UCSD-AML1 (cell line): ENCODE results near the gene NHSL2.
"Not testable (repeated sequence)": the region's sequence is repeated elsewhere in the genome, so short reads cannot be mapped to it uniquely, and the experiment has no call there.

Experiments used
- DNase-seq: peaks from one replicate; lab custom pipeline; 2025; ENCODE audit not compliant: unreplicated experiment; lab: John Stamatoyannopoulos, UW

Gene NHSL2

DNA sequence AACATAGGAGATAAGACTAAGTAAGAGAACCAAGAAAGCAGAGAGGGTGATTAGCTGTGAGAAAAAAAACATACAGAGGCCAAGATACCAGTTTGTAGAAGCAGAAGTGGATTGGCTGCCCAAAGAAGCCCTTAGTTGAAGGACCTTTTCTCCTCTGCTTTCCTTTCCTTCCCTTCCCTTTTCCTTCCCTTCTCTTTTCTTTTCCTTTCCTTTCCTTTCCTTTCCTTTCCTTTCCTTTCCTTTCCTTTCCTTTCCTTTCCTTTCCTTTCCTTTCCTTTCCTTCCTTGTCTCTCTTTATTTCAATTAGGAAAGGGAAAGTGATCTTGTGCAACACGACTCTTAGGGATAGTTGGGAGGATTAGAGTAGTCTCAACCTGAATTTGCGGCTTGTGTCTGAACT is 128.2 kb downstream of the NHSL2 start:
- DNase-seq, result no peak

DNA sequence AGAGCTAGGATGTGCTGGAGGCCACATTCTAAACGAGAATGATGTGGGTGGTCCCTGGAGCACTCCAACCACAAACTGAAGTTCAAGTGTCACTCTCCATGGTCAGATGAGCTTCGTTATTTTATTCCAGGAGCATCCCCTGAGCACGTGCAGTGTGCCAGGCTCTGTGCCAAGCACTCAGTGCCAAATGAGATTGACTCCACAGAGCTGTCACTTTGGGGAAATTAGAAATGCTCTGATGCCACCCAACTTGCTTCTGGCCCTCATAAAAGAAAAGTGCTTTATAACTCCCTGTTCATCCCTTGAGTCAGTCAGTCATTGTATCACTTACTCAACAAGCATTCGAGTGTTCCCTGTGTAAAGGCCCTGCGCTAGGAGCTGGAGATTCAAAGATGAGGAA is 129.9 kb downstream of the NHSL2 start:
- no peak for DNase-seq

DNA sequence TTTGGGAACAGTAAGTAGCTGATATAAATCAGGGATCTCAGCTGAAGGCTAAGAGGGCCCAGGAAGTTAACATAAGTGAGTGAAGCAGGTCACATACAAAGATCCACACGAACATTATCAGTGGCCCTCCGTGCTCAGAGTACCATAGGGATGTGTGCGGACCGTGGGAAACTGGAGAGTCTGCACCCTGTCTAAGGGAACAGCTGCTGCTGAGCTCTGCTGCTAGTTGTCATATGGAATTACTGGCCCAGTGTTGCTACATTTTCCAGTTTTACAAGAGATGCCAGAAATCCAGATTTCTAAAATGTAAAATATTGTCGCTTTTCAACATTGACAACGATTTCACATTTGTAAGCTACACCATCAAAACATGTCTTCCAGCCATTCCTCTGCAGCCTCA is 130.5 kb downstream of the NHSL2 start:
- DNase-seq, result no peak

DNA sequence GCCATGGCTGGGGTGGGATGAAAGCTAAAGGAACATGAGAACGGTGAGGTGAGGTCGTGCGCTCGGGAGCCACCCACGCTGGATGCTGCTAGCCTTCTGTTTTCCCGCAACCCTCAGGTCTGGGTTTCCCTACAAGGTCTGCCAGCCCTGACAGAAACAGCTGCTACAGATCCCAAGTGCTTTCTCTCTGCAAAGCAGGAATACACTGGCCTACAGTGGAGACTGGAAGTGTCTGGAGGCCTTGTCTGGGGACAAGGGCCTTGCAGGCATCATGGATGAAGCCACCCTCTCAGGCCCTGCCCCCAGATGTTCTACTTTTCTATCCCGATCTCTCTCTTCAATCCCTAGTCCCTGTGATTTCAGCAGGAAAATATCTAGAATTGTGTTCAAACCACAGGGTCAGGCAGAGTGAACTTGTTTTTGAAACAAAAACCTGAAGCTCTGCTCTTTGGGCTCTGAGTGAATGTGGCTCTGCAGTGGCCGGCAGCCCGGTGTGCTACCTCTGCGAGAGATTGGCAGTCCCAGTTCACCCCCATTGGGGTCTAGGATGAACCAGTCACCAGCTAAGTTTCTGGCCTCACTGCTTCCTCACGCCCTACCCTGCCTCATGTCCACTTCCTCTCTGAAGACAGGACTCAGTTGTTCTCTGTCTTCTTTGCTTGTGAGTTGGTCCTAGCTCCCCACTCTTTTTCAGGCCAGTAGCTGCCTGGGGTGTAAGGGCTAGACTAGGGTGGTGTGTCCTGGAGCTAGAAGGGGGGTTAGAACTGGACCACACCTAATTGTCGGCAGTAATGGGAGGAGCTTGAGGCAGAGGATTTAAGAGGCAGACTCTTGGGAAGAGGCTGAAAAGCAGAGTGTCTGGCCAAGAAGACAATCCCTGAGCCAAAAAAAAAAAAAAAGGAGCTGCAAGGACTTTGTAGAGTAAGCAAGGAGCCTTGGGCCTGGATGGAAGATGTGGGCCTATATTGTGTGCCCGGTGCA is 131.5 kb downstream of the NHSL2 start:
- no peak for DNase-seq

DNA sequence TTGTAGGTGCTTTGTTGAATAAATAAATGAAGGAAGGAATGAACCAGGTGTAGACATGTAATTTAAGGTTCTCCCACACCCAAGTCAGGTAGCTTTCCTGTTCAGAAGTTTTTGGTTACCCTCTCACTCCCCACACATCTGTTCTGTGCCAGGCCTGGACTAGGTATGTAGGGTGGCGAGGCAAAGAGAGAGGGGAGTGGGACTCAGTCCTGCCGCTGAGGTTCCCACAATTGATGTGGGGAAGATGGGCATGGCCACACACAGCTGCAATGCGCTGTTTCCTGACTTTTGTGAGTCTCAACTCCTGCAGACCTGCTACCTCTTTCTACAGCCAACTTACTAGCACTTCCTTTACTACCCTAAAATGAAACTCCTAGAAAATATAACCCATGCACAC is 132.2 kb downstream of the NHSL2 start:
- DNase-seq, result no peak

DNA sequence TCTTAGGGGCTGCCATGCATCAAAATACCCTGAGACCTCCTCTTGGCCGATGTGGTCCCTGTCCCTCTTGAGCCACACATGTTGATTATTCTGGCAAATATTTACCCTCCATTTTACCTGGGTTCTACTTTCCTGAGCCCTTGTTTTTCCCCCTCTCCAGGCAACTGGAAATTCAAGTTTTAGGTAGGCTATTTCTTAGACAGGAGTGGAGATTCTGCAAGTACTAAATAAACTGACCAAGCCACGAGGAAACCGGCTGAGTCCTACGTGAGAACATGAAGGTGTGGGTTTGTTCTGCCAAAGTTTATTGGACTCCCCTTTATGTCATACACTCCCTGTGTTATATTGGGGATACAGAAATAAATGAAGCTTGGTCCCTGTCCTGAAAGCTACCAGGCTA is 133.0 kb downstream of the NHSL2 start:
- no peak for DNase-seq

DNA sequence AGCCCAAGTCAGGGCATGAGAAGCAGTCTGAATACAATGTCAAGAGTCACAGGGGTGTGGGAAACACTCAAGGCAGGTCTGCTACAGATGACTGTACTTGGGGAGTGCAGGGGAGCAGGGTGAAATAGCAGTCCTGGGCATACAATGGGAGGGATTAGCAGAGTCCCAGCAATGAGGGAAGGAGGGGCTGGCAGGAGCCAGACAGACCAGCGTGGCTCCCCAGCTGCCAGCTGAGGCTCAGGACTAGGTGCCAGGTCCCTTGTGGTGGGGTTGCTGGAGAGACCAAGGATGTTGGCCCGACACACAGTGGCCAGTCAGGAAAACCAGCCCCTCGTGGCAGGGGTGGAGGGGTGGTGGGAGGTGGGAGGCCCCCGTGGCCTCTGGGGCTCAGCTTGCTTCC is 134.5 kb downstream of the NHSL2 start:
- DNase-seq, result no peak

DNA sequence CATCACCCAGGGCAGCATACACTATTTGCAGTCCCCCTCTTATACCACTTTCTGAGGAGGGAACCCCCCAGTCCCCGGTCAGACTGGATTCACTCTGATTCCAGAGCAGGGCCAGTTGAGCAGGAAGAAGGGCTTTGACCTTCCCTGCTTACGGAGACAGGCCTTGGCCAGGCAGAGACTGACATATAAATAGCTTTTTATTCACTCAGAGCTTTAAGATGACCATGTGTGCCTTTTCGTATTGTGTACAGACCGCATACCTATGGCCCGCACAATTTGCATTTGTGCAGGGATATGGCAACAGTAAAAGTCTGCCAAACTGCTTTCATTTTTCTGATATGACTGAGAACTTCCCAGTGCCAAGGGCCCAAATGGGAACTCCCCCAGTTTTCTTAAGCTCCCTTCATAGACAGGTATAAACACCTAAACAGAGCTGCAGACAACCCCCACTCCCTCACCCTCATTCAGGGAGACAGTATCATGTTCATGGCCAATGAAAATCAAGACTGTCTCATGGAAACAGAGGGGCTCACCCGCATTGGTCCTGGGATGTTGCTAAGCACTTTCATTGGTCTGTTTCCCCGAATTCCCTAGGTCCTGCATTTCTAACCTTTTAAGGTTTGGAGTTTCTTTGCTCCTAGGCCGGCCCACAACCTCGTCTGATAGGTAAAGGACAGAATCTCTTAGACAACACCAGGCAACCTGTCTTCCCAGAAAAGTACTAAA is 135.1 kb downstream of the NHSL2 start:
- DNase-seq, result no peak

DNA sequence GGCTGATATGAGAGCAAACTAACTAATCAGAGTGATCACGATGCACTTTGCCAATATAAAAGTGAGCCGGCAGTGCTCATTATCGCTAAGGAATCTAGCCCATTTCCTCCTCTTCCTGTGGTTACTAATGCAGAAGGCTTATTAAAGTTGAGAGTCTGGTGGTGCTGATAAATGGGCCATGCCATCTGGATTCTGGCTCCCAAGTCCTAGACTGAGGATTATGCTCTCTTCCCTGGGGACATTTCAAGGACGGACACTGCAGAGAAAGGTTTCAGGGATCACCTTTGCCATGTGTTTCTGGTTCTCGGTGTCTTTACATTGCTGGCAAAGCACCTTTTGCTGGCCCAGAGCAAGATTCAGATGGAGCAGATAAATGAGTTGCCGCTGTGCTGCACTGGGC is 135.8 kb downstream of the NHSL2 start:
- DNase-seq, result peak; percentile 24

DNA sequence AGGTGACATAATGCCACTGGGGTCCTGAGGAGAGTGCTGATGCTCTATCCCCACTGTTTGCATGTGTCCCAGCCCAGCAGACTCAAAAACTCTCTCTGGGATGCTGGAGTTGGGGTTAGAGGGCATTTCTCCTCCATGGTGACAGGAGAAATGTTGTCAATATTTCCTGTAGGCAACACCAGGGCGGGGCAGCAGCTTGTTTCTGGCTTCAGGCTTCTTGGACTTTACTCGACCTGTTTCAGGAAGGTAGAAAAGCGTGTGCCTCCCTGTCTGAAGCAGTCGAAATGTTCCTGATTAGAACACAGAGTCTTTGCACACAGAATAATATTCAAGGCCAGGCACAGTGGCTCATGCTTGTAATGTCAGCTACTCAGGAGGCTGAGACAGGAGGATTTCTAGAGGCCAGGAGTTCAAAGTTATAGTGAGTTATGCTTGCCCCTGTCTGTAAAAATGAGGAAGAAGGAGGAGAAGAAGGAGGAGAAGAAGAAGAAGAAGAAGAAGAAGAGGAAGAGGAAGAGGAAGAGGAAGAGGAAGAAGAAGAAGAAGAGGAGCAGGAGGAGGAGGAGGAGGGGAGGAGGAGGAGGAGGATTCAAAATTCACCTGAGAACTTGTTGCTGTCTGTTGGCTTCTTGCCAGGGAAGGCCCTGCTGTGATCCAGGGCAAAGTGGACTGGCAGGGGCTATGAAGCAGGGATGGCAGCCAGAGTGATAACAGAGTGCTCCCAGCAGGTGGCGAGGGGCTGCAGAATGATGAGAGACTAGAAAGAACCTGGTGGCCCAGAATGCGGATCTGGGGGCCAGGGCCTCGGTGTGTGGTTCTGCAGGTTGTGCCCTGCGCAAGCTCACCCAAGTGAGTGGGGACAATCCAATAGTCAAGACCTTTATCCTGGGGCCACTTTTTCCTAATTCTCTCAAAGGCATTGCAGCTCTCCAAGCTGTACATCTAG is 138.1 kb downstream of the NHSL2 start:
- DNase-seq, result no peak

DNA sequence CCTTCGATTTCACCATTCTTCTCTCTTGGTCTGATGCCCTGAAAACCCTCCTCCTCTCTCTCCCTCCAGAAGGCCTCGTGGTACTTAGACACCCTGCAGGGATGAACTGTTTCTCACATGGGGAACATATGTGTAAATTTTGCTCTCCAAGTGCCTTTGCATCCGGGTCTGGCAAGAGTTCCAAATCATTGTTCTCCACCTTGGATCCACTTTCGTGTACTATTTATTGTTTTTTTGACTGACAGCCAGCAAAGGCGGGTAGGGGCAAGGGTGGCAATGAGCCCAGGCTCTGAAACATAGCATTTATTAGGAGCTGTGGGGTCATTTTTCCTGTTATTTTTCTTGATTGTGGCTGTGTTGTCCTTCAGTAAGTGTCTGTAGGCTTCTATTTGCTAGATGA is 139.4 kb downstream of the NHSL2 start:
- DNase-seq, result no peak

DNA sequence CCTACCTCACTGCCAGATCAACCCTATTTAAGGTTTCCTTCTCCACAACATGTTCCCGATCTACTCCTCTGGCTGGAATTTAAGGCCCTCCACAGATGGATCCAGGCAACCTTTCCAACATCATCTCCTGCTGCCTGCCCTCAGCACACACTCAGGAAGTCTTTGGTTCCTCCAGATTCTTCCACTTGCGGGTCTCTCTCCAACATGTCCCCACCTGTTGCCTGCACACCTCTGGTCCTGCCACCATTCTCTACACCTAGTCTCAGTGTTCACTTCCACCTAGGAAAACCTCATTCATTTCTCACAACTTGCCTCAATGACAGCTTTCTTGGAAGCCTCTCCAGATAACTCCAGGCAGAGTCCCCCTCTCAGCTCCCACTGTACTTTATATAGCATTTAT is 140.9 kb downstream of the NHSL2 start:
- DNase-seq, result no peak

DNA sequence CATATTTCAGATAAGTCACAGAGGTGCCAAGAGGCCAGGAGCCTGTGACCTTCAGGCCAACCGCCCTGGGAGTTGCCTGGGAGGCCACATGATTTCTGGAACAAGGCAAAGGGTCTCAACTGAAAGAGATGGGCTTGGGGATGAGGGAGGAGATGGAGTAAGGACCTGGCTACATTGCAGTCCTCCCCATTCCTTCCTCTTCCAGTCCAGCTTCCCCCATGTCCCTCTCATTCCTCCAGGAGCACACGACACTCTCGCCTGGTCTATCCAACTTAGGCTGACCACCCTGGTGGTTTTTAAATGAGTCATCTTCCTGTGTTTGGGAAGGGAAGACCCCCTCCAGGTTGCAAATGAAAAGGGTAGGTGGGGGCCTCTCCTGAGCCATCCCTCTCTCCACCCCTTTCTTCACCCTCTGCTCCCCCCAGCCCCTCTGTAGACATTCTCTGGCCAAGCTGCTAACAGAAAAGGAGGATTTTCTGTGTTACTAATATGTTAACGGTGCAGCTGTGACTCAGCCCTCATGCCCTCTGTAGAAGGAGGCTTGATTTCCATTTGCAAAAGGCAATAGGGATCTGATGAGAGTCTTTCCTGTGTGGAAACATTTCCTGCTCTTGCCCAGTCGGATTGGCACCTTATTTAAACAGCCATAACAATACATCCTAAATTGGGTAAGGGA is 141.9 kb downstream of the NHSL2 start:
- DNase-seq, result no peak

DNA sequence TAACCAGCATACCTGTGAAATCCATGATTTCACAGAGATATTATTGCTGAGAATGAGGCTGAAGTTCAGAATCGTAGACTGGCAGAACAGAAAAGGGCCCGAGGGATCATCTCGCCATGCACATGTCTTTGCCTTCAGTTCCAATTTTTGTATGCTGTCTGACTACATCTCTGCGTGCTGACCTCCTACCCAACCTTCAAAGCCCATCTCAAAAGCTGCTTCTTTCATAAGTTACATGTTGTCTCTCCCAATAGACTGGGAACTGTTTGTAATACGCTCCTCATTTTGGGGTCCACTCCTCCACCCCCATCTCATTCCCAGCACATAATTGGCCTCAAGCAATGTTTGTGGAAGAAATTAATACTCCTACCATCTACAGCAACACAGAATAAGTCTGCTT is 142.9 kb downstream of the NHSL2 start:
- no peak for DNase-seq

DNA sequence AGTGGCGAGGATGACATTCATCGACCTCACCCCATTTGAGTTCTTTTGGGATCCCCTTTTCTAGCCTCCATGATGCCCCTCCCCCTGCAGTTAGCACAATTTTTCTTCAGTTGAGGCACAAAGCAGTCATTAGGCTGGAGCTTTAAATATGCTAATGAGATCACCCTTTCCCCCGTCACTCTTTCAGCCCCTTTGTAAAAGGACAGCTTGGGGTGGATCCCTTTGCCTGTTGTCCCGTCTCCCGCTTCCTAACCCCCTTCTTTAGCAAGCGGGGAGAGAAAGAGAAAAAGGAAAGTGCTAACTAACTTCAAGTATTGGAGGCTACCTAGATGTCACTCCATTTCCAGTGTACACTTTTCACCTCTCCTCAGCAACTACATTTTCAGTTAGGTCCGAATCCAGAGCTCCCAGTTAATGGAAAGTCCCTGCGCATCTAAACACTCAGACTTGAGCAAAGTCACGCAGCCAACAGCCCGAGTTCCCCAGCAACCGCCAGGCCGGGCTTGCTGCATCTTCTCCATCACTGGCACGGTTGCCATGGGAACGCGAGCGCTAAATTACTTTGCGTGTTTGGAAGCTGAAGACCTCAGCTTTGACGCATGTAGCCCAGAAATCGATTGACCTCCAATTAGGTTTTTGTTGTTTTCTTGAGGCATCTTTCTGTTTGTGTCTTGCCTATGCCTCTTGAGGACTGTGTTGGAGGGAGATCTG is 144.3 kb downstream of the NHSL2 start:
- no peak for DNase-seq

DNA sequence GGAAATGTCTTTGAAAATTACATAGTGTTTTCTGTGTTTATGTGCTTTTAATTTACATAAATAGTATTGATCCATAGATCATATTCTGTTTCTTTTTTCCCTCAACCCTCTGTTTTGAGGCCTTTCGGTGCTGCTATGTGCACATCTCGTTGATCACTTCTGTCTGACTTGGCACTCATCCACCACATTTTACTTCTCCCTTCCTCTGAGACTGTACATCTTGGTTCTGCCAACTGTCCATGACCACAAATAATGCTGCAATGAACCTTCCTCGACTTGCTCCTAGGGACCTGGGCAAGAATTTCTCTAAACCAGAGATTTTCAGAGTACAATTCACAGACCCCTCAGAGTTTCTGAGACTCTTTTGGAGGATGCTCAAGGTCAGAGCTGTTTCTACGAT is 146.7 kb downstream of the NHSL2 start:
- DNase-seq, result no peak

DNA sequence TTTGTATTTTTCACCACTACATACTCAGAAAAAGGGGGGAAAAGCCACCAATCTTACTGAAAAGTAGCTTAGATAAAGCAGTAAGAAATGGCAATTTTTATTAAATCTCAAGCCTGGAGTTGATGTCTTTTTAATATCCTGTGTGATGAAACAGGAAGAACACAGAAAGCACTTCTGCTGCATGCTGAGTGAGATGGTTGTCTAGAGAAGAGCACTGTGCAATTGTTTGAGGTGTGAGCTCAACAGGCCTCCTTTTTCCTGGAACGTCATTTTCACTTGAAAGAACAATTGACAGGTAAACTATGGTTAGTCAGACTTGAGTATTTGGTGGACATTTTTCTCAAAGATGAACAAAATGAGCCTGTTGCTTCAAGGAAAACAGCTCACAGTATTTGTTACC is 147.2 kb downstream of the NHSL2 start:
- no peak for DNase-seq

DNA sequence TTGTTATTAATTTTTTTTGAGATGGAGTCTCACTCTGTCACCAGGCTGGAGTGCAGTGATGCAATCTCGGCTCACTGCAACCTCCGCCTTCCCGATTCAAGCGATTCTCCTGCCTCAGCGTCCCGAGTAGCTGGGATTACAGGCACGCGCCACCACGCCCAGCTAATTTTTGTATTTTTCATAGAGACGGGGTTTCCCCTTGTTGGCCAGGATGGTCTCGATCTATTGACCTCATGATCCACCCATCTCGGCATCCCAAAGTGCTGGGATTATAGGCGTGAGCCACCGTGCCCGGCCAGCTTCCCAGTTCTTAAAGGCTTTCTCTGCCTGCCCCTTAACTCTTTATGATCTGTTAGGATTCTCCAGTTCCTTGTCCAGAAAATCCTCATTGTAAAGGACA is 147.7 kb downstream of the NHSL2 start:
- not testable (repeated sequence) for DNase-seq

DNA sequence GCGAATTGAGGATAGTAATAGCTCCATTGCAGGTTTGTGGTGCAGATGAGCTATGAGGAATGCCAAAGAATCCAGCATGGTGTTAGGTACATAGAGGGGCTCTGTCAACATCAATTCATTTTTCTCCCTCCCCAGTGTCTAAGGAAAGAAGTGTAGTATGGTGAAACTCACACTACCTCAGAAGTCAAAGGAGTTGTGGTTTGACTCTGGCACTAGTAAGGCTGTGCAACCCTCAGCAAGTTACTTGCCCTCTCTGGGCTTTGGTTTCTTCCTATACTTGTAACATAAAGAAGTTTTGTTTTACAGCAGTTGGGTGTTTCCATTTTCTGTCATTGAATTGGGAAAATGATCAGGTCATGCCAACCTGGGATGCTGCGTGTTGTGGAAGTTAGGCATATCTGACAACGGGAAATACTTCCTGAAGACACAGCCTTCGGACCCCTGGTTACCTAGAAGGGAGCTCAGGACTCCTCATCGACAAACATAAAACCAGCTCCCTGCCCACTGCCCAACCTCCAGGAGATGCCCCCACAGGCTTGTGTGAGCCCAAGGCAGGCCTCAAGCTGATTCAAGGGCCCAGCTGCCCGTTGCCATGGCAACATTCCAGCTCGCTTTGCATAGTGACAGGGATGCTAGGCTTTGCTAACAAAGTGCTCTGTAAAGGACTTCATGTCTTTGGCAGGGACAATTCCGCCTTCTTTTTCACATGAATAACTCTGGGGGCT is 149.7 kb downstream of the NHSL2 start:
- DNase-seq, result no peak
